Mesothelial cell of epicardium (in vitro differentiated cells): Measurements from ENCODE around the gene TADA3. TPM values are rescaled to one million over a fixed set of nuclear protein-coding genes. Genes with fewer than 3 reads are reported as not detected.

Experiments used
- DNase-seq, 2 experiments: peaks; one replicate each; pipeline ENCODE4 v3.0.0; 2021; ENCODE audit warnings: low spot score in 2 of 2; ENCODE audit not compliant: unreplicated experiment in 2 of 2
- H3K27ac Mint-ChIP-seq: 2 replicates; pipeline ENCODE4 v1.8.0; 2021; ENCODE audit warnings: mixed read lengths
- H3K27me3 Mint-ChIP-seq: 2 replicates; pipeline ENCODE4 v1.8.0; 2021; ENCODE audit warnings: low read depth, mixed read lengths
- H3K36me3 Mint-ChIP-seq: 2 replicates; pipeline ENCODE4 v1.8.0; 2021; ENCODE audit warnings: mixed read lengths
- H3K4me1 Mint-ChIP-seq: 2 replicates; pipeline ENCODE4 v1.8.0; 2021; ENCODE audit warnings: mixed read lengths
- H3K4me3 Mint-ChIP-seq: 2 replicates; pipeline ENCODE4 v1.8.0; 2021; ENCODE audit warnings: mild to moderate bottlenecking, moderate library complexity, mixed read lengths
- H3K9me3 Mint-ChIP-seq: 2 replicates; pipeline ENCODE4 v1.8.0; 2021; ENCODE audit warnings: mixed read lengths
- total RNA-seq: library from RNA; stranded (reverse); gene quantifications from 3 replicates; pipeline ENCODE4 v1.2.1, GENCODE V29; 2021
- TF ChIP-seq, protein P1 (sequence below): fragments of 200-600 bp; sonication (generic); IDR thresholded peaks from one replicate; pipeline ENCODE4 v1.5.0; 2021; ENCODE audit warnings: antibody characterized with exemption; ENCODE audit not compliant: unreplicated experiment

The TADA3 gene
- total RNA-seq, 1 donor from 2014 or later: 67.2 TPM

GRCh38 chr3:9809239-9809614 lies 17.0 kb upstream of the TADA3 start:
- Mint-ChIP-seq H3K36me3 (peaks cover 10% of the 10 kb centered on the region), H3K4me1 (peaks cover 22% of the 10 kb centered on the region), H3K9me3 (no peaks in the 10 kb centered on the region), H3K4me3 (peak overlapping the region; percentile 79), H3K27ac (peak overlapping the region; percentile 98), H3K27me3 (no peaks in the 10 kb centered on the region)
- TF ChIP-seq, protein P1, sequence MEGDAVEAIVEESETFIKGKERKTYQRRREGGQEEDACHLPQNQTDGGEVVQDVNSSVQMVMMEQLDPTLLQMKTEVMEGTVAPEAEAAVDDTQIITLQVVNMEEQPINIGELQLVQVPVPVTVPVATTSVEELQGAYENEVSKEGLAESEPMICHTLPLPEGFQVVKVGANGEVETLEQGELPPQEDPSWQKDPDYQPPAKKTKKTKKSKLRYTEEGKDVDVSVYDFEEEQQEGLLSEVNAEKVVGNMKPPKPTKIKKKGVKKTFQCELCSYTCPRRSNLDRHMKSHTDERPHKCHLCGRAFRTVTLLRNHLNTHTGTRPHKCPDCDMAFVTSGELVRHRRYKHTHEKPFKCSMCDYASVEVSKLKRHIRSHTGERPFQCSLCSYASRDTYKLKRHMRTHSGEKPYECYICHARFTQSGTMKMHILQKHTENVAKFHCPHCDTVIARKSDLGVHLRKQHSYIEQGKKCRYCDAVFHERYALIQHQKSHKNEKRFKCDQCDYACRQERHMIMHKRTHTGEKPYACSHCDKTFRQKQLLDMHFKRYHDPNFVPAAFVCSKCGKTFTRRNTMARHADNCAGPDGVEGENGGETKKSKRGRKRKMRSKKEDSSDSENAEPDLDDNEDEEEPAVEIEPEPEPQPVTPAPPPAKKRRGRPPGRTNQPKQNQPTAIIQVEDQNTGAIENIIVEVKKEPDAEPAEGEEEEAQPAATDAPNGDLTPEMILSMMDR: no peak
- no peak for DNase-seq

DNA sequence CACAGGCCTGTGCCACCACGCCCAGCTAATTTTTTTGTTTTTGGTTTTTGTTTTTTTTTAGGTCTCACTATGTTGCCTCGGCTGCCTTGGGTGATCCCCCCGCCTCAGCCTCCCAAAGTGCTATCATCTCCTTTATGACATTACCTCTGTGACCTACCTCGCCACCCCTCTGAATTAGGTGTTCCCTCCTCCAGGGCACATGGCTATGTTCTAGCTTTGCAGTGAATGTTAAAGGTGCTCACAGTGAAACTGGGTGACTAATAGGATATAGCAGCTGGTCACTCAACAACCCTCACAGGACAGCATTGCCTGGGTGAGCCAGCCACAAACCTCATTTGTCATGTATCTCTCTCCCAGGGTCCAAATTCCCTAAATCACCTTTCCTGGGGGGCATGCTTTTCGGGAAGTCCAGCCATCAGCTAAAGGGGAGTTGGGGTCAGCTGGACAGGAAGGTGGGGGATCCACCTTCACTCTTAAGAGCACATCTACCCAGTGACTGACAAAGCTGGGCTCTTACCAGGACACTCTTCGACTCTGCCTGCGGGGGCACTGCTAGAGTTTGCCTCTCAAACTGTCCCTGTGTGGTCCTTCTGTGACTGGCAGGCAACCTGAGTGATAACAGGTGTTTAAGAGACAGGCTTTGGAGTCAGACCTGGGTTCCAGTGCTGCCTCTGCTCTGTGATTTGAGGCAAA lies 16.2 kb upstream of the TADA3 start:
- no peak for DNase-seq
- TF ChIP-seq, protein P1: no peak
- no peaks in the 10 kb centered on the region for H3K9me3 Mint-ChIP-seq

GRCh38 chr3:9807981-9808344 lies 15.7 kb upstream of the TADA3 start:
- DNase-seq: no peak
- no peak overlapping the region for H3K4me3 Mint-ChIP-seq
- H3K36me3 Mint-ChIP-seq: peaks cover 17% of the 10 kb centered on the region
- no peaks in the 10 kb centered on the region for H3K9me3 Mint-ChIP-seq
- TF ChIP-seq, protein P1: no peak
- H3K4me1 Mint-ChIP-seq: peaks cover 22% of the 10 kb centered on the region
- H3K27me3 Mint-ChIP-seq: no peaks in the 10 kb centered on the region
- H3K27ac Mint-ChIP-seq: peak overlapping the region; percentile 98

More for the DNA sequence above, 16.2 kb upstream of the TADA3 start:
- Mint-ChIP-seq H3K36me3 (peaks cover 15% of the 10 kb centered on the region), H3K27me3 (no peaks in the 10 kb centered on the region), H3K4me3 (no peak overlapping the region), H3K4me1 (peaks cover 22% of the 10 kb centered on the region), H3K27ac (peak overlapping the region; percentile 98)

DNA sequence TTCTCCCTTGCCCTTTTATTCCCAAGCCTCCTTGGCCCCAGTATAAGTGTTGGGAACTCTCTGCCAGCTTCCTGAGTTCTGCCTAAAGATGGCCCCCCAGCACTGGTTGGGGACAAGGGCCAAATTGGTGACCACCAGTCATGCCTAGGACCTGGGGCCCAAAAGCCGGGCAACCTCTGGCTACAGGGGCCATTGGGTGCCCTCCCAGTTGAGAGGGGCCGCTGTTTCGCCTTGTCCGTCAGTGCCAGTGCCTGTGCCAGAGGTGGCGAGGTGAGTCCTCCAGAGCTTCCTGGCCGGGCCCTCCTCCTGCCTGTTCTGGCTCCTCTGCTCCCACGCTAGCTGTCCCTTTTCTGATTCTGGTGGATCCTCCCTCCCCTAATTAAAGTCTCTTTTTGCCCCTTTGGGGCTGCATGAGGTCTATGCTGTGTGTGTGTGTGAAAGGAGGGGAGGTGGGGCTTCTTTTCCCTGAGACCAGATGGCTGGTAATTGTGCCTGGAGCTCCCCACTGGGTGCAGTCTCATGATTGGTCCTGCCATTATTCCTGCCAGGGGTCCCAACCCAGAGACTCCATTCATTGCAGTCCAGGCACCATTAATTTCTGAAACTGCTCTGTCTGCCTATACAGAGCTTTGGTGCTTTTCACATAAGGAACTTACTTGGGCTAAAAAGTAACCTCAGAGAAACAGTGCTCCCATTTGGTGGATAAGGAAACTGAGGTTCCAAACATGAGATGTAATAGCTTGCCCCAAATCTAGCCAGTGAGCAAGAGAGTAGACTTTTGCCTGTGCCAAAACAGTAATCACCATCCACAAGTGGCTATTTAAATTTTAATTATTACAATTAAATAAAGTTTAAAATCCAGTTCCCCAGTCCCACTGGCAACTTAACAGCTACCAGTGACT lies 14.7 kb upstream of the TADA3 start:
- Mint-ChIP-seq H3K9me3 (no peaks in the 10 kb centered on the region), H3K27ac (peak overlapping the region; percentile 60), H3K4me1 (peaks cover 22% of the 10 kb centered on the region), H3K36me3 (peaks cover 18% of the 10 kb centered on the region), H3K4me3 (no peak overlapping the region), H3K27me3 (no peaks in the 10 kb centered on the region)
- DNase-seq: no peak
- TF ChIP-seq, protein P1: no peak

- H3K27ac Mint-ChIP-seq: no peak overlapping the region
- H3K4me3 Mint-ChIP-seq: no peak overlapping the region
- H3K36me3 Mint-ChIP-seq: peaks cover 20% of the 10 kb centered on the region
- TF ChIP-seq, protein P1: no peak
- no peaks in the 10 kb centered on the region for H3K9me3 Mint-ChIP-seq
- no peak for DNase-seq
- no peaks in the 10 kb centered on the region for H3K27me3 Mint-ChIP-seq
- peaks cover 16% of the 10 kb centered on the region for H3K4me1 Mint-ChIP-seq
Measured at GRCh38 chr3:9806137-9806536, 13.9 kb upstream of the TADA3 start.
